GDM1 (cell line): ENCODE measurements around the gene MAN2A1.
"Not testable (repeated sequence)": the region's sequence is repeated elsewhere in the genome, so short reads cannot be mapped to it uniquely, and the experiment has no call there.

Experiments used
- DNase-seq: peaks from one replicate; lab custom pipeline; 2025; lab: John Stamatoyannopoulos, UW

The MAN2A1 gene

DNA sequence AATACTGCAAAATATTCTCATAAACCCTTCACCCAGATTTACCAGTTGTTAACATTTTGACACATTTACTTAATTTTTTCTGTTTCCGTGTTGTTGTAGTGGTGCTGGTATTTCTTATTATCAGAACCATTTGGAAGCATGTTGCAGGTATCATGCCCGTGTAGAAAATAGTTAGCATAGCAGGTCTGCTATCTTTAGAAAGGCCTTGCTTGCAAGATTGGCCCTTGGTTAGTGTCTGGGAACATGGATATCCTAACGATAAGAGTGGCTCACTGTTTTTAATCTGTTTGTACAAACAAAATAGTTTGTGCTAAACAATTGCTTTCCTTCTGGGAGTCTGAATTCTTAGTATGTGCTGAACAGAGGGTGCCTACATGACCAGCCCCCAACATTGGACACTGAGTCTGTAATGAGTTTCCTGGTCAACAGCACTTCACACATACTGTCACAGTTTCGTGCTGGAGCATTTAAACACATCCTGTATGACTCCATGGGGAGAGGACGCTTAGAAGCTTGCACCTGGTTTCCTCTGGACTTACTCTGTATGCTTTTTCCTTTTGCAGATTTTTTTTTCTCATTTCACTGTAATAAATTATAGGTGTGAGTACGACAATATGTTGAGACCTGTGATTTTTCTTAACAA is 66.9 kb downstream of the MAN2A1 start:
- DNase-seq = no peak

DNA sequence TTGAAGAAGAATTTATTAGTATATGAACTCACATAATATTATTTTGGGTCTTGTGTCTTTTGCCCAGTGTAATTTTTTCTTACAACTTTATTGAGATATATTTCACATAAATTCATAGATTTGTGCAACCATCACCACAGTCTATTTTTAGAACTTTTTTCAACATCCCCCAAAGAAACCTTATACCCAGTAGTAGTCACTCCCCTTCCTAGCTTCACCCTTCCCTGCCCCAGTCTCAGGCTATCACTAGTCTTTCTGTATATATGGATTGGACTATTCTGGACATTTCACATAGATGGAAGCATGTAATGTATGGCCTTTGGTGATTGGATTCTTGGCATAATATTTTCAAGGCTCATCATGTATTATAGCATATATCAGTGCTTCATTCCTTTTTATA is 67.8 kb downstream of the MAN2A1 start:
- no peak for DNase-seq

GRCh38 chr5:109759306-109759705 is 69.6 kb downstream of the MAN2A1 start:
- no peak for DNase-seq

- not testable (repeated sequence) for DNase-seq
These were observed 70.4 kb downstream of the MAN2A1 start for GRCh38 chr5:109760130-109760529.

DNA sequence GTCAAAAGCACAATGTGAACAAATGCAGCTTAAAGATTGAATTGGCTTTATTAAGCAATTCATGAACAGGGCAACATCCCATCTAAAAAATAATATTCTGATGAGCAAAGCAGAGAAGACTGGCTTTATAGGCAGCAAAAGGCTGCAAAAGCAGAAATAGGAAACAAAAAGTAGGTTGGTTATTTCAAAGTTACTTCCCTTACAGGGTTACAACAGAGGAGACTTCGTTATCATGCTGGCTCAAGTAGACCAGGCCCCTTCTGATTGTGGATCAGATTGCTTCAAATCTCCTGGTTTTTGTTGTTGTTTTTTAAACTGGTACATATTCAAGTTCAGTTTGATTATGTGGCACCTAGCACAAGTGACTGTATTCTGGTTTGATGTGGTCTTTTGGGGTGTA is 73.1 kb downstream of the MAN2A1 start:
- DNase-seq = no peak

- no peak for DNase-seq
These were observed 77.7 kb downstream of the MAN2A1 start for GRCh38 chr5:109767184-109767995.

- DNase-seq = no peak
These were observed 78.3 kb downstream of the MAN2A1 start for GRCh38 chr5:109767997-109768396.

- no peak for DNase-seq
These were observed 80.0 kb downstream of the MAN2A1 start for GRCh38 chr5:109769597-109770291.

DNA sequence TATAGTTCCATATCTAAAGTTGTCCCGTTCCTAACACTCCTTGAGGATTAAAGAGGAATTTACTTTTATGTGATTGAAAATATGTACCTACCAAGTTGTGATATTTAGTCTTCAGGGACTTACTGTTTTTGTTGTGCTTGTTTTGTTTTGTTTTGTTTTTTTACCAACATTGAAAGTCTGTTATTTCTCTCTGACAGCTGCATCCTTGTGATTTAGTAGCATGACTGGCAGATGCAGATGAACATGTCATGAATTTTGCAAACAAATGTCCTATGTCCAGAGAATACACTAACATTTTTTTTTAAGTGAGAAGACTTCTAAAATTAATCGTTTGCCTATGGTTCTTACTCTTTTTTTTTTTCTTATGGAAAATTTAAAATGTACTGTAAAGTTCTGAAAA is 85.4 kb downstream of the MAN2A1 start:
- DNase-seq = no peak

GRCh38 chr5:109779036-109779735 is 89.5 kb downstream of the MAN2A1 start:
- no peak for DNase-seq

GRCh38 chr5:109784687-109785086 is 95.0 kb downstream of the MAN2A1 start:
- no peak for DNase-seq

DNA sequence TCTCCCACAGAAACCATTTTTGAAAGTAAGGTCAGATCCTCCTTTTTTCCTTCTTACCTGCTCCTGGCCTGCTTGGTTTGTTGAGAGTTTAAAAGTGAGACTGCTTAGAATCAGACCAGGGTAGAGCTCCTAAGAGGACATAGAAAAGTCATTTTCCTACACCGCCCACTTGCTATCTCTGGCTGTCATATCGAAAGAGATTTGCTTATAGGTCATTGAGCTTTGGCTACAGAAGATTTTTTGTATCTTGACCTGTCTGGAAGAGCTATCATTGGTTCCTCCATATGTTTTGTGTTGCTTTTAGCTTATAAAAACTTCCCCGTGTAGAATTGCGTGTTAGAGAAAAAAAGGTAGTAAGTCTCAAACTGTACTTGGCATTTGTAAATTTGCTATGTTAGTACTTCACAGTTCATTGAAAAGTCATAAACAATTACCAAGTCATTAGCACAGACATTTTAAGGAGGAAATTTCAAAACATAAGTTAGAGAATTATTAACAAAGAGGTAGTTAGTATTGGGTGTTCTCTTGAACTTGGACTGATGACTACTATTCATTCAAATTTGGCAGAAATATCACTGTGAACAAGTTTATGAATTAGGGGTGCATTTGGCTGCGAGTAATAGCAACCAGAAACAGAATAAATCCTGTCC is 96.6 kb downstream of the MAN2A1 start:
- no peak for DNase-seq

DNA sequence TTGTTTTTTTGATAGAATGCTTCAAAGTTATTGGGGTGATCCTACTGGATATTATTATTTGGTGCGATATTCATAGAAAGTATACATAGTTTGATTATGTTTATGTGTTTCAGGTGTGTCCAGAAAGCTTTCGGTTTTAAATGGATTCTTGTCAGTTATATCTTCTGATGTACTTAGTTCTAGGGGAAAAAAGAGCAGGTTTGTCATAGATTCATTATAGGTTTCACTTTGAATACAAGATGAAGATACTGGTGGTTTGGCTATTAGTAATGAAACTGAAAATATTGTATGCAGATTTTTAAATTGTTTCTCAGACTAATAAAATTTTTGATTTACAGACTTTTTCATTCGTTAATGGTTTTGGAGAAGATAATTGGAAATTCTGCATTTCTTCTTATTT is 98.9 kb downstream of the MAN2A1 start:
- no peak for DNase-seq

GRCh38 chr5:109792613-109793012 is 102.9 kb downstream of the MAN2A1 start:
- DNase-seq = no peak

GRCh38 chr5:109803854-109804253 is 114.1 kb downstream of the MAN2A1 start:
- DNase-seq = no peak

GRCh38 chr5:109805472-109805871 is 115.7 kb downstream of the MAN2A1 start:
- DNase-seq = no peak

DNA sequence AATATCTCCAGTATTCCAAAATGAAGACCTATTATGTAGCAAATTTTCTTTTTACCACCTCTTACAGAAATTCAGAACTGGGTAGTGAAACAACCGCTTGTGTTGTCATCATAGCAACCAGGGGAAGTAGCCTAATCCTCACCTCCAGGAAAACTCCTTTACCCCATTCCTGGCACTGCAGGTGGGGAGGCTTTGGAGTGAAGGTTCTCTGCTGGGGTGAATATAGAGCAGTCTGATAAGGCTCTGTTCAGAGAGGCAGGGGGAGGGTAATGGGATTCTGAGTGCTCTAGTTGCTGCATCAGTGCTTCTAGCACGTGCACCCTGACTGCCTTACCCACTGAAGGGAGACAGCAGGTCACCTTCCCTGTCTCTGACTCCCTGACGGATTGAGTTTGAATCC is 116.2 kb downstream of the MAN2A1 start:
- no peak for DNase-seq

GRCh38 chr5:109812698-109813097 is 123.0 kb downstream of the MAN2A1 start:
- DNase-seq = no peak

DNA sequence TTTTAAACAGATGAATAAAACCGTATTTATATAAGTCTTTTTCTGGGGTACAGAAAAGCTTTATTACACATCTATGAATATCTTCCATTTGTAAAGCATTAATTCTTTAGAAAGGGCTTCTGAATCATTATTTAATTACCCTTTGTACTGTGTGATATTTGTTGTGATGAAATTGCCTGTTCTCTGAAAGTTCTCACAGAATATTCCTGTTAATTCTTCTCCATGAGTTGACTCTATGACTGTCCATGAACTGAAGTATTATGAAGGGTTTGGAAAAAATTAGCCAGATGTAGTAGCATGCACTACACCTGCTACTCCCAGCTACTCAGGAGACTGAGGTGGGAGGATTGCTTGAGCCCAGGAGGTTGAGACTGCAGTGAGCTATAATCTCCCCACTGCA is 127.0 kb downstream of the MAN2A1 start:
- no peak for DNase-seq

- DNase-seq = no peak
These were observed 130.2 kb downstream of the MAN2A1 start for GRCh38 chr5:109819878-109820277.

DNA sequence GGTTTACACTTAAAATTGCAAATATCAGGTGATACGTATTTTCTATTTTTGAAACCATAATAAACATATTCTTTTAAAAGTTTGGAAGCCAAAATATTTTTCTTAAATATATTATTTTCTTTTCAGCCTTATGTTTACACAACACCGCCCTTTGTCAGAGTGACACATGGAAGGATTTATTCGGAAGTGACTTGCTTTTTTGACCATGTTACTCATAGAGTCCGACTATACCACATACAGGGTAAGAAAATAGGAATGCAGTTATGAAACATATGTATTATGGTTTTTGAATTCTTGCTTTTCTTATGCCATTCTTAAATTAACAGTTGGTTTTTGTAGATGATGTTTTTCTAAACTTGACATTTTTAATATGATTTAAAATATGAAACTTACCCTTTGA is 133.9 kb downstream of the MAN2A1 start:
- no peak for DNase-seq

- no peak for DNase-seq
These were observed 135.7 kb downstream of the MAN2A1 start for GRCh38 chr5:109825450-109825849.
